Measurements from ENCODE around the gene LRP5.

LRP5 gene

DNA sequence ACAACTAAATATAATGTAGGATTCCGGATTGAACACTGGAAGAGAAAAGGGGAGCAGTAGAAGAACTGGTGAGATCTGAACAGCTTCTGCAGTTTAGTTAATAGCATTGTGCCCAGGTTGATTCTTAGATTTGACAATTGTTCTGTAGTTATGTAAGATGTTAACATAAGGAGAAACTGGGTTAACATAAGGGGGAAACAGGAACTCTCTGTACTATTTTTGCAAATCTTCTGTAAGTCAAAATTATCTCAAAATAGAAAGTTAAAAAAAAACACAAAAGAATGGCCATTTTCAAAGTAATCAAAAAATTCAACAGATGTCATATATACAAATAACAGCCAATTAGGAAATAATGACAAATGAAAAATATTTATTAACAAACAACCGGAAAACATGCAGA, 18.7 kb upstream of the LRP5 start:
- H3K4me3 ChIP-seq (ENCODE audit: low read depth, low read length): no peak overlapping the region
- ChIA-PET POLR2A (no interaction called here), CTCF (interaction anchor here (1.0 kb wide), 1 partner anchor 9 kb away, joined by 4 read pairs; no protein-coding TSS in a partner anchor)
- DNase-seq (ENCODE audit: low read depth, low spot score): no peak
- TF ChIP-seq, protein P1, sequence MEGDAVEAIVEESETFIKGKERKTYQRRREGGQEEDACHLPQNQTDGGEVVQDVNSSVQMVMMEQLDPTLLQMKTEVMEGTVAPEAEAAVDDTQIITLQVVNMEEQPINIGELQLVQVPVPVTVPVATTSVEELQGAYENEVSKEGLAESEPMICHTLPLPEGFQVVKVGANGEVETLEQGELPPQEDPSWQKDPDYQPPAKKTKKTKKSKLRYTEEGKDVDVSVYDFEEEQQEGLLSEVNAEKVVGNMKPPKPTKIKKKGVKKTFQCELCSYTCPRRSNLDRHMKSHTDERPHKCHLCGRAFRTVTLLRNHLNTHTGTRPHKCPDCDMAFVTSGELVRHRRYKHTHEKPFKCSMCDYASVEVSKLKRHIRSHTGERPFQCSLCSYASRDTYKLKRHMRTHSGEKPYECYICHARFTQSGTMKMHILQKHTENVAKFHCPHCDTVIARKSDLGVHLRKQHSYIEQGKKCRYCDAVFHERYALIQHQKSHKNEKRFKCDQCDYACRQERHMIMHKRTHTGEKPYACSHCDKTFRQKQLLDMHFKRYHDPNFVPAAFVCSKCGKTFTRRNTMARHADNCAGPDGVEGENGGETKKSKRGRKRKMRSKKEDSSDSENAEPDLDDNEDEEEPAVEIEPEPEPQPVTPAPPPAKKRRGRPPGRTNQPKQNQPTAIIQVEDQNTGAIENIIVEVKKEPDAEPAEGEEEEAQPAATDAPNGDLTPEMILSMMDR (IDR thresholded peaks at IDR 0.05; ENCODE audit: insufficient read depth, low read length, missing control alignments): no peak

DNA sequence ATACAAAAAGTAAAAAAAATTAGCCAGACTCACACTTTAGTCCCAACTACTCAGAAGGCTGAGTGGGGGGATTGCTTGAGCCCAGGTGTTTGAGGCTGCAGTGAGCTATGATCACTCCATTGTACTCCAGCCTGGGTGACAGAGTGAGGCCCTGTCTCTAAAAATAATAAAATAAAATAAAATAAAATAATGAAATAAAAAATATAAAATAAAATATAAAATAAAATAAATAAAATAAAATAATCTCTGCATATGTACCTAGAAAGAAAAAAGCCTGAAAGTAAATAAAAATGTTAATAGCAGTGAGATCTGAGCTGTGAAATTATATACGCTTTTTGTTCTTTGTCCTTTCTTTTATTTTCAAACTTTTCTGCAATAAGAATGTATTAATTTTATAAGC, 17.1 kb upstream of the LRP5 start:
- DNase-seq (ENCODE audit: low read depth, low spot score): no peak
- ChIA-PET POLR2A (no interaction called here), CTCF (interaction anchor here (0.9 to 7.4 kb wide), 9 partner anchors 7 to 151 kb away, joined by 3 to 150 read pairs (median 47); partner anchors contain the start of gene C11orf24)
- H3K4me3 ChIP-seq (ENCODE audit: low read depth, low read length): no peak overlapping the region
- TF ChIP-seq, protein P1 (IDR thresholded peaks at IDR 0.05; ENCODE audit: insufficient read depth, low read length, missing control alignments): no peak

DNA sequence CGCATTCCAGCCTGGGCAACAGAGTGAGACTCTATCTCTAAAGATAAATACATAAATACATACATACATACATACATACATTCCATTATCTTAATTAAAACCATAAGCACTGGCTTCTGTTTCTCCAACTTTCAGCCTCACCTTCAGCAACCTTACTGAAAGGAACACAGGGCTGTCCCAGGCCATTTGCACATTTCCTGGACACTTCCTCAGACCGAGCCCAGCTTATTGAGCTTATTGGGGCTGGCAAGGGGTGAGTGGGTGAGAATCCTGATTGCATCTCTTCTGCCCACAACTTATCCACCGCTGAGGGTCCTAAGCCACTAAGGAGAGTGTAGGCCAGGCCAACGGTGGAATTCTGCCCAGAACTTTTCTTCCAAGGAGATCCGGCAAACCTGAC, 16.5 kb upstream of the LRP5 start:
- TF ChIP-seq, protein P1 (IDR thresholded peaks at IDR 0.05; ENCODE audit: insufficient read depth, low read length, missing control alignments): no peak
- DNase-seq (ENCODE audit: low read depth, low spot score): no peak
- no peak overlapping the region for H3K4me3 ChIP-seq (ENCODE audit: low read depth, low read length)
- CTCF ChIA-PET: interaction anchor here (0.9 to 7.4 kb wide), 13 partner anchors 8 to 151 kb away, joined by 3 to 150 read pairs (median 28); partner anchors contain the start of genes C11orf24 and LRP5
- POLR2A ChIA-PET: no interaction called here

DNA sequence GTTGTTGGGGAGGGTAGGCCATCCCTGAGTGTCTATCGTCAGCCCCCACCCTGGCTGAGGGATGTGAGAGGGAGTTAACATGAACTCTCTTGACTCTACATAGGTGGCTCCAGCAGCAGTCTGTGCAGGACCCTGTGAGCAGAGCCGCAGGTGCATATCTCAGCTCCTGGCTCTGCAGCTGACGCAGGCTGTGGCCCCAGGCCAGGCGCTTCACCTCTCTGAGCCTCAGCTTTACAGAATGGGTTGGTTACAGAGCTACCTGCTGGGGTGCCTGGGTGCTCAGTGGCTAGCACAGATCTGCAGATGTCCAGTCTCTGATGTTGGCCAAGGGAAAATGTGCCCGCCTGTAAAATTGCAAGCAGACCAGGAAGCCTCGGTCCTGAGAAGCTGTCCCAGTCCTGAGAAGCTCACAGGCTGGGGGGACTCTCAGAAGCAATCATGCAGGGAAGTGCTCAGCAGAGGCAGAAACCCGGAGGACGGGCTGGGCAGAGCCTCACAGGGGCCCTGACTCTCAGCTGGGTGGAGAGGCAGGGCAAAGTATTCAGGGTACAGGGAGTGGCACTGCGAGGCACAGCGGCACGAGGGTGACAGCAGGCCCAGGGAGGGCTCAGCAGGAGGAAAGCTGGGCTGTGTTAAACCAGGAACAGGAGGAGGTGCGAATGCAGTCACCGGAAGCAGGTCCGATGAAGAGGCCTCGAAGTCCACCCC, 15.9 kb upstream of the LRP5 start:
- TF ChIP-seq, protein P1 (IDR thresholded peaks at IDR 0.05; ENCODE audit: insufficient read depth, low read length, missing control alignments): no peak
- H3K4me3 ChIP-seq (ENCODE audit: low read depth, low read length): no peak overlapping the region
- DNase-seq (ENCODE audit: low read depth, low spot score): no peak
- ChIA-PET CTCF (interaction anchor here (0.9 to 7.4 kb wide), 20 partner anchors 9 to 90 kb away, joined by 3 to 150 read pairs (median 14); partner anchors contain the start of genes C11orf24 and LRP5), POLR2A (no interaction called here)

DNA sequence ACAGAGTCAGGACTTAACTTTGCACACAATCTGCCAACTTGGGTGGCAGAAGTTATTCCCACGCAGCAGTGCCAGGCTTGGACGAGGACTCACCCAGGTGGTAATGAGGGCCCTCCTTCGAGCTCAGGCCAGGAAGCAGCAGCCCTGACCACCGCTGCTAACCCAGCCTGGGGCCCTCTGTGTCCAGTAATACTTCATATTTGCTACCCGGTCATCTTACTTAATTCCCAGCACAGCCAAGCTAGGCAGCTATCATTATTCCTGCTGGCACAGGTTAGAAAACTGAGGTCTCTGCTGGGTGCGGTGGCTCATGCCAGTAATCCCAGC, 15.4 kb upstream of the LRP5 start:
- TF ChIP-seq, protein P1 (IDR thresholded peaks at IDR 0.05; ENCODE audit: insufficient read depth, low read length, missing control alignments): no peak
- no peak for DNase-seq (ENCODE audit: low read depth, low spot score)
- H3K4me3 ChIP-seq (ENCODE audit: low read depth, low read length): no peak overlapping the region
- POLR2A ChIA-PET: interaction anchor here (0.7 kb wide), 1 partner anchor 107 kb away, joined by 3 read pairs; no protein-coding TSS in a partner anchor
- CTCF ChIA-PET: interaction anchor here (0.9 to 7.4 kb wide), 27 partner anchors 9 to 139 kb away, joined by 3 to 150 read pairs (median 11); partner anchors contain the start of genes C11orf24 and LRP5

DNA sequence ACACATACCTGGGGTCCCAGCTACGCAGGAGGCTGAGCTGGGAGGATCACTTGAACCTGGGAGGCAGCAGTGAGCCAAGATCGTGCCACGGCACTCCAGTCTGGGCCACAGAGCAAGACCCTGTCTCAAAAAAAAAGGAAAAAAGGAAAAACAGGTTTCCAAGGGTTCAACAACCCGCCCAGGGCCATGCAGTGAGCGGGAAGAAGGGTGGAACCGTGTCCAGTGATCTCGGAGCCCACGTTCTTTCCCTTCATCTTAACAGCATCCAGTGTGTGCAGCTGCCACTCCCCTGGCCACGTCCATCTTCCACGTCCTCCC, 14.9 kb upstream of the LRP5 start:
- POLR2A ChIA-PET: interaction anchor here (0.7 kb wide), 1 partner anchor 107 kb away, joined by 3 read pairs; no protein-coding TSS in a partner anchor
- no peak overlapping the region for H3K4me3 ChIP-seq (ENCODE audit: low read depth, low read length)
- TF ChIP-seq, protein P1 (IDR thresholded peaks at IDR 0.05; ENCODE audit: insufficient read depth, low read length, missing control alignments): no peak
- no peak for DNase-seq (ENCODE audit: low read depth, low spot score)
- CTCF ChIA-PET: interaction anchor here (0.8 to 7.4 kb wide), 39 partner anchors 10 to 151 kb away, joined by 3 to 150 read pairs (median 8); partner anchors contain the start of genes C11orf24 and LRP5
